Ascending aorta (tissue), 2 donors: ENCODE data around the gene THRB. TPM values are rescaled to one million over a fixed set of nuclear protein-coding genes. Genes with fewer than 3 reads are reported as not detected.

Source experiments
- DNase-seq, 2 donors: peaks; one replicate each; pipeline ENCODE4 v3.0.0-alpha.2; 2019; ENCODE audit warnings: low spot score in 2 of 2
- H3K27ac ChIP-seq, 2 donors: fragments of 200-600 bp; sonication (generic); one replicate each; pipeline ENCODE4 v1.5.1; 2016 to 2017; ENCODE audit warnings: mild to moderate bottlenecking in 1 of 2
- H3K27me3 ChIP-seq: fragments of 200-600 bp; sonication (generic); one replicate; pipeline ENCODE4 v1.5.1; 2017
- H3K36me3 ChIP-seq, 2 donors: fragments of 200-600 bp; sonication (generic); one replicate each; pipeline ENCODE4 v1.5.1; 2016
- H3K4me1 ChIP-seq, 2 donors: fragments of 200-600 bp; sonication (generic); one replicate each; pipeline ENCODE4 v1.5.1; 2016 to 2017; ENCODE audit warnings: mild to moderate bottlenecking in 1 of 2
- H3K4me3 ChIP-seq, 2 donors: fragments of 200-600 bp; sonication (generic); one replicate each; pipeline ENCODE4 v1.5.1; 2016 to 2017; ENCODE audit warnings: mild to moderate bottlenecking in 1 of 2
- H3K9me3 ChIP-seq, 2 donors: fragments of 200-600 bp; sonication (generic); one replicate each; pipeline ENCODE4 v1.5.1; 2016
- CTCF ChIP-seq, 3 experiments: fragments of 200-600 bp in 2 of 3; fragments of 450-650 bp in 1 of 3; sonication (generic) in 2 of 3; IDR thresholded peaks; one replicate each; pipeline ENCODE4 v1.5.1; 2016 to 2019; ENCODE audit warnings: antibody characterized with exemption in 3 of 3, mild to moderate bottlenecking in 1 of 3, moderate library complexity in 1 of 3
- intact Hi-C: fragments of 100-400 bp; cut with DNase I; formaldehyde crosslinking; loops from one replicate; pipeline ENCODE4 v1.15.1; 2023
- total RNA-seq: library from RNA; depleted of rRNA; stranded (reverse); fragments of >200 nt; gene quantifications from one replicate; pipeline ENCODE4 v1.1.0, GENCODE V29; 2016

The THRB gene
- total RNA-seq, 1 donor from 2014 or later: 24.7 TPM

DNA sequence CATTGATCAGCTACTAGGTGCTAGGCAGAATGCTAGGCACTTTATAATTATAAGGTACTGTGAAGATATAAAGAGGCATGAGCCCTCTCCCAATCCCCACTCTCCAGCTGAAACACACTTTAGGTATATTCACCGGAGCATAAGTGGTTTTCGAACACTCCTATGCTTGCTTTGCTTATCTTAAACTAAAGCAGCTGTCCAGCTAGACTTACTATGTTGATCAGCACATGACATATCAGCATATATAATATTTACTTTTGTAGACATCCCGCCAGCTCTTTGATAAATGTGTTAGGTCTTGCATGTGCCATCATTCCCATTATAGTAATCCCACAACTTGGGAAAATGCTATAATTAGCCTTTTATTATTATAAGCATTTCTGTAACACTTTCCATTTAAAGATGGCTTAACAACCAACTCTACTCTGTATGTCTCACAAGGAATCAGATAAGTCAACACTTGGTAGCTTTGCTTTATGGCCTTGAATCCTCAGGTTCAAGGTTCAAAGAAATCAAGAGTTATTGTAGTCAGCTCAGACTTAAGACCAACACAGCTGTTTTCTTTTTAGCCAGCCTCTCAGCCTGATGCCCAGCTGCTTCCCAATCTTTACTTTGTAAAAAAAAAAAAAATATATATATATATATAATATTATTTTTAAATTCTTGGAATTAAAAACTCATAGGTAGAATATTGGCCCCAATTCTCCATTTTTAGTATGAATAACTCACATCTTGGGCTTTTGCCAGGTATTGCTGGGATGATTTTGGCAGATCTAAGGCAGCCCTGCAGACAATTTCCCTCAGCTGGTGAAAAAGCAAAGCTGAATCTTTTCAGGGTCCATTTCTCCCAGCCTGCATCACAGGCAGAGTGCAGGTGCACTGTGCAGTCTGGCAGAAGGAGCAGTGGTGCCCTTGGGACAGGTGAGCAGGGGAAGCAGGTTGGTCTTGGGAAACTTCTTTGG, 104.2 kb downstream of the THRB start:
- no peak for DNase-seq
- H3K36me3 ChIP-seq: no peaks in the 10 kb centered on the region
- intact Hi-C loops: no loop called here
- TF ChIP-seq CTCF (IDR thresholded peaks at IDR 0.05): no peak
- no peaks in the 10 kb centered on the region for H3K9me3 ChIP-seq
- H3K27me3 ChIP-seq: no peaks in the 10 kb centered on the region
- peaks cover 10 to 48% of the 10 kb centered on the region in 2 donors for H3K4me1 ChIP-seq
- H3K4me3 ChIP-seq: no peak overlapping the region
- H3K27ac ChIP-seq: peak overlapping the region; percentile 64 to 79

- no peak for DNase-seq
- no peak for TF ChIP-seq CTCF (IDR thresholded peaks at IDR 0.05)
- Histone ChIP-seq H3K9me3 (no peaks in the 10 kb centered on the region), H3K4me1 (peaks cover 10 to 47% of the 10 kb centered on the region in 2 donors), H3K27me3 (no peaks in the 10 kb centered on the region), H3K36me3 (no peaks in the 10 kb centered on the region), H3K4me3 (peak overlapping the region in 1 of 2 donors; percentile 17), H3K27ac (peak overlapping the region; percentile 64 to 79)
- intact Hi-C loops: no loop called here
Observed at GRCh38 chr3:24389108-24390090, 105.3 kb downstream of the THRB start.

GRCh38 chr3:24388611-24389010, 106.0 kb downstream of the THRB start:
- Histone ChIP-seq H3K27me3 (no peaks in the 10 kb centered on the region), H3K36me3 (no peaks in the 10 kb centered on the region), H3K4me3 (no peak overlapping the region), H3K4me1 (peaks cover 10 to 44% of the 10 kb centered on the region in 2 donors), H3K27ac (peak overlapping the region; percentile 64 to 79), H3K9me3 (no peaks in the 10 kb centered on the region)
- intact Hi-C loops: no loop called here
- no peak for TF ChIP-seq CTCF (IDR thresholded peaks at IDR 0.05)
- no peak for DNase-seq

DNA sequence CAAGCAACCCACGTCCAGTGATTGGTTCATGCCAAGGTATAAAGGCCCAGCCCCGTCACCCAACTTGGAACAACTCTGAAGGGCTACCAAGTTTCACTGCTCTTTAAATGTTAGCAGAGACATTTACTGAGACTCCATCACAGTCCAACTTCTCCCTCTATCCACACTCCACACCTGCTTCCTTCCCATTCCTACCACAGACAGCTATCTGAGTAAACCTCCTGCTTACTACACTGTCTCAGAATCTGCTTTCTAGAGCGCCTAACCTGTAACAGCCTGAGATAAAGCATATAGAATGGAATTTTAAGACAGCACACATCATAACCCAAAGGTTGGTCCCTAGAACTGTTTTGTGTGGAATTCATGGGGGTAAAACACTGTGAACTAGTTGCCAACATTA, 106.5 kb downstream of the THRB start:
- peak overlapping the region; percentile 64 to 79 for H3K27ac ChIP-seq
- H3K4me3 ChIP-seq: no peak overlapping the region
- no peak for DNase-seq
- H3K9me3 ChIP-seq: no peaks in the 10 kb centered on the region
- H3K4me1 ChIP-seq: peaks cover 10 to 39% of the 10 kb centered on the region in 2 donors
- H3K27me3 ChIP-seq: no peaks in the 10 kb centered on the region
- no peak for TF ChIP-seq CTCF (IDR thresholded peaks at IDR 0.05)
- no peaks in the 10 kb centered on the region for H3K36me3 ChIP-seq
- intact Hi-C loops: no loop called here

- intact Hi-C loops: no loop called here
- no peaks in the 10 kb centered on the region for H3K36me3 ChIP-seq
- no peak for DNase-seq
- no peak for TF ChIP-seq CTCF (IDR thresholded peaks at IDR 0.05)
- H3K9me3 ChIP-seq: no peaks in the 10 kb centered on the region
- no peaks in the 10 kb centered on the region for H3K27me3 ChIP-seq
- H3K27ac ChIP-seq: peak overlapping the region; percentile 64 to 79
- H3K4me1 ChIP-seq: peaks cover 10 to 36% of the 10 kb centered on the region in 2 donors
- no peak overlapping the region for H3K4me3 ChIP-seq
Observed at GRCh38 chr3:24387493-24387892, 107.2 kb downstream of the THRB start.
